DOHH2 (cell line): ENCODE data around the gene MORC1.

Experiments used
- H3F3A ChIP-seq: fragments of 200-600 bp; sonication (generic), shearing (Covaris generic); 2 replicates; pipeline ENCODE4 v1.6.0; 2016; ENCODE audit warnings: antibody characterized with exemption, mild to moderate bottlenecking; ENCODE audit not compliant: control insufficient read depth, insufficient read depth
- H3K27ac ChIP-seq: fragments of 200-600 bp; sonication (generic); 2 replicates; pipeline ENCODE4 v1.5.1; 2014; ENCODE audit warnings: low read depth, mild to moderate bottlenecking, low read length, moderate library complexity
- H3K27me3 ChIP-seq: fragments of 200-600 bp; sonication (generic); 2 replicates; pipeline ENCODE4 v1.6.1; 2014; ENCODE audit warnings: mild to moderate bottlenecking, low read length, mixed read lengths; ENCODE audit not compliant: control insufficient read depth
- H3K36me3 ChIP-seq: fragments of 200-600 bp; sonication (generic); 2 replicates; pipeline ENCODE4 v1.6.1; 2014; ENCODE audit warnings: mild to moderate bottlenecking, low read length, moderate library complexity, mixed read lengths; ENCODE audit not compliant: control insufficient read depth
- H3K4me1 ChIP-seq: fragments of 200-600 bp; sonication (generic); 2 replicates; pipeline ENCODE4 v1.6.1; 2014; ENCODE audit warnings: mild to moderate bottlenecking, low read length, mixed read lengths; ENCODE audit not compliant: control insufficient read depth
- H3K4me2 ChIP-seq: fragments of 200-600 bp; sonication (generic); 2 replicates; pipeline ENCODE4 v1.6.0; 2014; ENCODE audit warnings: mild to moderate bottlenecking, low read length, moderate library complexity
- H3K4me3 ChIP-seq: fragments of 200-600 bp; sonication (generic); 2 replicates; pipeline ENCODE4 v1.5.1; 2014; ENCODE audit warnings: mild to moderate bottlenecking, low read length, mixed read lengths
- H3K79me2 ChIP-seq: fragments of 200-600 bp; sonication (generic); 2 replicates; pipeline ENCODE4 v1.6.1; 2014; ENCODE audit warnings: mild to moderate bottlenecking, low read length, mixed read lengths; ENCODE audit not compliant: control insufficient read depth
- H3K9me2 ChIP-seq: fragments of 200-600 bp; sonication (generic); replicated peaks from 2 replicates; pipeline ENCODE4 v1.6.1; 2014; ENCODE audit warnings: mild to moderate bottlenecking, low read length, mixed read lengths; ENCODE audit not compliant: control insufficient read depth
- H3K9me3 ChIP-seq: fragments of 200-600 bp; sonication (generic); 2 replicates; pipeline ENCODE4 v1.6.1; 2014; ENCODE audit warnings: antibody characterized with exemption, low read length, mixed read lengths; ENCODE audit not compliant: control insufficient read depth, insufficient read depth
- H4K20me1 ChIP-seq: fragments of 200-600 bp; sonication (generic); 2 replicates; pipeline ENCODE4 v1.6.0; 2014; ENCODE audit warnings: low read depth, mild to moderate bottlenecking, antibody characterized with exemption, low read length, moderate library complexity; ENCODE audit not compliant: control insufficient read depth, insufficient read depth
- CTCF ChIP-seq: fragments of 200-600 bp; sonication (generic); IDR thresholded peaks from one replicate; pipeline ENCODE4 v1.5.1; 2014; ENCODE audit warnings: antibody characterized with exemption, mild to moderate bottlenecking, low read depth, low read length; ENCODE audit not compliant: poor library complexity, severe bottlenecking
- EZH2phosphoT487 ChIP-seq: fragments of 200-600 bp; sonication (generic); IDR thresholded peaks from 2 replicates; pipeline ENCODE4 v1.6.1; 2017; ENCODE audit warnings: borderline replicate concordance, mild to moderate bottlenecking, antibody characterized with exemption, low read length, moderate library complexity, mixed read lengths

MORC1 gene

GRCh38 chr3:109021556-109021955 lies 96.4 kb downstream of the MORC1 start:
- H3K4me1 ChIP-seq: no peaks in the 10 kb centered on the region
- H3K9me2 ChIP-seq: no peaks in the 10 kb centered on the region
- H3K27ac ChIP-seq: no peak overlapping the region
- no peaks in the 10 kb centered on the region for H3K36me3 ChIP-seq
- no peaks in the 10 kb centered on the region for H4K20me1 ChIP-seq
- no peaks in the 10 kb centered on the region for H3K9me3 ChIP-seq
- no peak overlapping the region for H3K4me3 ChIP-seq
- no peak for TF ChIP-seq CTCF
- TF ChIP-seq EZH2phosphoT487: no peak
- H3K27me3 ChIP-seq: no peaks in the 10 kb centered on the region
- H3K79me2 ChIP-seq: no peaks in the 10 kb centered on the region
- H3K4me2 ChIP-seq: no peak overlapping the region
- no peaks in the 10 kb centered on the region for H3F3A ChIP-seq

GRCh38 chr3:109018828-109019227 lies 99.1 kb downstream of the MORC1 start:
- no peaks in the 10 kb centered on the region for H3K4me1 ChIP-seq
- H3K36me3 ChIP-seq: no peaks in the 10 kb centered on the region
- no peak overlapping the region for H3K4me3 ChIP-seq
- no peaks in the 10 kb centered on the region for H4K20me1 ChIP-seq
- TF ChIP-seq EZH2phosphoT487 (no peak), CTCF (no peak)
- H3K27ac ChIP-seq: no peak overlapping the region
- no peak overlapping the region for H3K4me2 ChIP-seq
- H3F3A ChIP-seq: no peaks in the 10 kb centered on the region
- H3K27me3 ChIP-seq: no peaks in the 10 kb centered on the region
- H3K79me2 ChIP-seq: no peaks in the 10 kb centered on the region
- no peaks in the 10 kb centered on the region for H3K9me2 ChIP-seq
- no peaks in the 10 kb centered on the region for H3K9me3 ChIP-seq

- H3K4me1 ChIP-seq: no peaks in the 10 kb centered on the region
- no peak overlapping the region for H3K27ac ChIP-seq
- no peak overlapping the region for H3K4me2 ChIP-seq
- no peaks in the 10 kb centered on the region for H4K20me1 ChIP-seq
- H3K27me3 ChIP-seq: no peaks in the 10 kb centered on the region
- H3F3A ChIP-seq: no peaks in the 10 kb centered on the region
- H3K36me3 ChIP-seq: no peaks in the 10 kb centered on the region
- H3K9me2 ChIP-seq: no peaks in the 10 kb centered on the region
- no peak overlapping the region for H3K4me3 ChIP-seq
- H3K9me3 ChIP-seq: no peaks in the 10 kb centered on the region
- TF ChIP-seq EZH2phosphoT487: no peak
- no peak for TF ChIP-seq CTCF
- H3K79me2 ChIP-seq: no peaks in the 10 kb centered on the region
These were observed 112.5 kb downstream of the MORC1 start for GRCh38 chr3:109005443-109005842.

GRCh38 chr3:108998436-108998835 lies 119.5 kb downstream of the MORC1 start:
- H3K9me3 ChIP-seq: no peaks in the 10 kb centered on the region
- no peaks in the 10 kb centered on the region for H3K27me3 ChIP-seq
- no peaks in the 10 kb centered on the region for H3F3A ChIP-seq
- H3K36me3 ChIP-seq: no peaks in the 10 kb centered on the region
- no peaks in the 10 kb centered on the region for H4K20me1 ChIP-seq
- H3K27ac ChIP-seq: no peak overlapping the region
- no peak overlapping the region for H3K4me3 ChIP-seq
- no peak overlapping the region for H3K4me2 ChIP-seq
- H3K79me2 ChIP-seq: no peaks in the 10 kb centered on the region
- TF ChIP-seq EZH2phosphoT487: no peak
- TF ChIP-seq CTCF: no peak
- H3K9me2 ChIP-seq: no peaks in the 10 kb centered on the region
- no peaks in the 10 kb centered on the region for H3K4me1 ChIP-seq
